Endodermal cell (in vitro differentiated cells): ENCODE results near the gene HIRIP3. TPM values are rescaled to one million over a fixed set of nuclear protein-coding genes. Genes with fewer than 3 reads are reported as not detected.

ENCODE experiments used
- DNase-seq: peaks from one replicate; pipeline ENCODE4 v3.0.0-alpha.2; 2017
- H3K27ac ChIP-seq: 2 replicates; pipeline ENCODE4 v1.5.1; 2013; ENCODE audit warnings: mild to moderate bottlenecking, low read depth, low read length, moderate library complexity
- H3K27me3 ChIP-seq: 2 replicates; pipeline ENCODE4 v1.6.1; 2013; ENCODE audit warnings: mild to moderate bottlenecking, low read length, moderate library complexity; ENCODE audit not compliant: insufficient read depth, control insufficient read depth, poor library complexity, severe bottlenecking
- H3K36me3 ChIP-seq: 2 replicates; pipeline ENCODE4 v1.7.0; 2013; ENCODE audit warnings: mild to moderate bottlenecking, low read length, moderate library complexity; ENCODE audit not compliant: control insufficient read depth, insufficient read depth
- H3K4me1 ChIP-seq: one replicate; pipeline ENCODE4 v1.7.0; 2013; ENCODE audit warnings: low read length; ENCODE audit not compliant: control insufficient read depth, insufficient read depth
- H3K4me3 ChIP-seq: 2 replicates; pipeline ENCODE4 v1.5.1; 2013; ENCODE audit warnings: mild to moderate bottlenecking, low read length, moderate library complexity
- H3K9ac ChIP-seq: 2 replicates; pipeline ENCODE4 v1.6.1; 2013; ENCODE audit warnings: mild to moderate bottlenecking, low read length, moderate library complexity; ENCODE audit not compliant: poor library complexity, severe bottlenecking; ENCODE audit errors: extremely low read depth
- H3K9me3 ChIP-seq: 2 replicates; pipeline ENCODE4 v1.6.1; 2013; ENCODE audit warnings: mild to moderate bottlenecking, low read length, moderate library complexity; ENCODE audit not compliant: control insufficient read depth
- H3K27ac Mint-ChIP-seq: 2 replicates; pipeline ENCODE4 v1.8.0; 2020; ENCODE audit warnings: mixed read lengths
- H3K27me3 Mint-ChIP-seq: 2 replicates; pipeline ENCODE4 v1.8.0; 2021; ENCODE audit warnings: mild to moderate bottlenecking, mixed read lengths; ENCODE audit not compliant: insufficient read depth
- H3K36me3 Mint-ChIP-seq: 2 replicates; pipeline ENCODE4 v1.8.0; 2020; ENCODE audit warnings: low read depth, mixed read lengths
- H3K4me1 Mint-ChIP-seq: 2 replicates; pipeline ENCODE4 v1.8.0; 2020; ENCODE audit warnings: mixed read lengths
- H3K4me3 Mint-ChIP-seq: 2 replicates; pipeline ENCODE4 v1.8.0; 2020; ENCODE audit warnings: mild to moderate bottlenecking, moderate library complexity, mixed read lengths
- H3K9me3 Mint-ChIP-seq: 2 replicates; pipeline ENCODE4 v1.8.0; 2020; ENCODE audit warnings: mild to moderate bottlenecking, mixed read lengths
- CTCF ChIP-seq: fragments of 200-600 bp; sonication (generic); conservative IDR thresholded peaks from 2 replicates; pipeline ENCODE4 v1.5.0; 2021; ENCODE audit warnings: antibody characterized with exemption, mild to moderate bottlenecking
- WGBS, 2 experiments: methylation state at CpG; one replicate each; pipeline versions ENCODE4 v1.1.5 to v1.1.7; 2013; ENCODE audit warnings: missing lambda C conversion rate in 2 of 2, mixed read lengths in 1 of 2; ENCODE audit not compliant: insufficient coverage in 1 of 2, insufficient read length in 1 of 2; 5-methylcytosine and 5-hydroxymethylcytosine counted together
- total RNA-seq, 2 donors: library from RNA; stranded (reverse); fragmentation: NEBNext Ultra II Directional in 1 of 2; extraction: Animal tissue kit (Norgen Biotek cat#: 25700) in 1 of 2; gene quantifications; 2 replicates in 1 of 2; 3 replicates in 1 of 2; pipeline ENCODE4 v1.2.1, GENCODE V29; 2021

The HIRIP3 gene
- total RNA-seq, 2 donors from 2014 or later: 9.4 to 13.9 TPM

GRCh38 chr16:29984764-29985147 lies 10.7 kb downstream of the HIRIP3 start:
- Histone ChIP-seq H3K9ac (no peak overlapping the region), H3K4me1 (no peaks in the 10 kb centered on the region), H3K36me3 (peaks cover 90% of the 10 kb centered on the region), H3K9me3 (no peaks in the 10 kb centered on the region), H3K4me3 (no peak overlapping the region), H3K27ac (no peak overlapping the region), H3K27me3 (no peaks in the 10 kb centered on the region)
- TF ChIP-seq CTCF: no peak
- 93 to 100% methylated on average over 2 to 4 of the region's 5 CpGs for WGBS, 2 experiments
- DNase-seq: no peak
- Mint-ChIP-seq H3K27ac (no peak overlapping the region), H3K36me3 (peaks cover 69% of the 10 kb centered on the region), H3K4me1 (no peaks in the 10 kb centered on the region), H3K9me3 (no peaks in the 10 kb centered on the region), H3K27me3 (no peaks in the 10 kb centered on the region), H3K4me3 (no peak overlapping the region)

GRCh38 chr16:29984137-29984763 lies 11.2 kb downstream of the HIRIP3 start:
- H3K27ac Mint-ChIP-seq: no peak overlapping the region
- peaks cover 90% of the 10 kb centered on the region for H3K36me3 ChIP-seq

GRCh38 chr16:29983420-29984136 lies 11.8 kb downstream of the HIRIP3 start:
- H3K36me3 Mint-ChIP-seq: peaks cover 74% of the 10 kb centered on the region
- no peaks in the 10 kb centered on the region for H3K27me3 Mint-ChIP-seq
- Histone ChIP-seq H3K9ac (no peak overlapping the region), H3K27me3 (no peaks in the 10 kb centered on the region), H3K4me1 (no peaks in the 10 kb centered on the region), H3K4me3 (no peak overlapping the region), H3K27ac (no peak overlapping the region), H3K36me3 (peaks cover 90% of the 10 kb centered on the region), H3K9me3 (no peaks in the 10 kb centered on the region)
- TF ChIP-seq CTCF: no peak
- WGBS, 2 experiments: 92 to 100% methylated on average over 11 to 12 of the region's 12 CpGs
- H3K4me1 Mint-ChIP-seq: no peaks in the 10 kb centered on the region
- no peaks in the 10 kb centered on the region for H3K9me3 Mint-ChIP-seq
- no peak overlapping the region for H3K4me3 Mint-ChIP-seq
- H3K27ac Mint-ChIP-seq: no peak overlapping the region
- DNase-seq: no peak

More at GRCh38 chr16:29984137-29984763, 11.2 kb downstream of the HIRIP3 start:
- no peak for DNase-seq
- Mint-ChIP-seq H3K4me3 (no peak overlapping the region), H3K4me1 (no peaks in the 10 kb centered on the region), H3K9me3 (no peaks in the 10 kb centered on the region), H3K27me3 (no peaks in the 10 kb centered on the region), H3K36me3 (peaks cover 70% of the 10 kb centered on the region)
- Histone ChIP-seq H3K4me1 (no peaks in the 10 kb centered on the region), H3K27ac (no peak overlapping the region), H3K27me3 (no peaks in the 10 kb centered on the region), H3K9ac (no peak overlapping the region), H3K9me3 (no peaks in the 10 kb centered on the region), H3K4me3 (no peak overlapping the region)
- TF ChIP-seq CTCF: no peak
- 97 to 98% methylated on average over 3 to 6 of the region's 6 CpGs for WGBS, 2 experiments
